CD4-positive, alpha-beta memory T cell (primary cell): Measurements from ENCODE around the gene HILPDA. TPM values are rescaled to one million over a fixed set of nuclear protein-coding genes. Genes with fewer than 3 reads are reported as not detected.

Source experiments
- CTCF ChIA-PET: fragments of 350-600 bp; sonication (Branson Sonifier 250); formaldehyde crosslinking; loops from one replicate; lab custom pipeline; 2021; ENCODE audit warnings: inconsistent platforms; ENCODE audit not compliant: partially characterized antibody; lab: Charles Lee
- POLR2A ChIA-PET: fragments of 350-600 bp; sonication (Branson Sonifier 250); formaldehyde crosslinking; loops from one replicate; lab custom pipeline; 2021; ENCODE audit not compliant: partially characterized antibody; lab: Charles Lee
- DNase-seq, 5 donors: peaks; one replicate each; pipeline versions ENCODE4 v3.0.0 to v3.0.0-alpha.2; 2020 to 2022; ENCODE audit warnings: mixed read lengths in 1 of 5
- H3K27ac ChIP-seq: one replicate; pipeline ENCODE4 v1.7.0; 2013; ENCODE audit warnings: low read depth, low read length
- H3K27me3 ChIP-seq: 2 replicates; pipeline ENCODE4 v1.7.0; 2013; ENCODE audit warnings: mild to moderate bottlenecking, low read length, moderate library complexity; ENCODE audit not compliant: insufficient read depth
- H3K36me3 ChIP-seq: 2 replicates; pipeline ENCODE4 v1.7.0; 2013; ENCODE audit warnings: mild to moderate bottlenecking, low read length, moderate library complexity; ENCODE audit not compliant: insufficient read depth
- H3K4me1 ChIP-seq: 2 replicates; pipeline ENCODE4 v1.7.0; 2013; ENCODE audit warnings: mild to moderate bottlenecking, low read length, moderate library complexity; ENCODE audit not compliant: insufficient read depth
- H3K4me3 ChIP-seq, 2 donors: one replicate each; pipeline ENCODE4 v1.7.0; 2013; ENCODE audit warnings: low read length in 2 of 2, mild to moderate bottlenecking in 1 of 2
- H3K9me3 ChIP-seq, 2 donors: one replicate each; pipeline ENCODE4 v1.7.0; 2013; ENCODE audit warnings: low read length in 2 of 2, control low read depth in 1 of 2; ENCODE audit not compliant: control insufficient read depth in 1 of 2
- H3K27ac Mint-ChIP-seq, 7 donors: one replicate each; pipeline ENCODE4 v1.8.0; 2020 to 2021; ENCODE audit warnings: mixed read lengths in 7 of 7, mild to moderate bottlenecking in 6 of 7, inconsistent platforms in 3 of 7, moderate library complexity in 3 of 7
- H3K27me3 Mint-ChIP-seq, 2 donors: one replicate each; pipeline ENCODE4 v1.8.0; 2020 to 2021; ENCODE audit warnings: mixed read lengths in 2 of 2
- H3K36me3 Mint-ChIP-seq, 2 donors: one replicate each; pipeline ENCODE4 v1.8.0; 2020 to 2021; ENCODE audit warnings: mixed read lengths in 2 of 2, inconsistent platforms in 1 of 2, mild to moderate bottlenecking in 1 of 2
- H3K4me1 Mint-ChIP-seq, 4 donors: one replicate each; pipeline ENCODE4 v1.8.0; 2020 to 2021; ENCODE audit warnings: mixed read lengths in 4 of 4, mild to moderate bottlenecking in 1 of 4
- H3K4me3 Mint-ChIP-seq, 8 donors: one replicate each; pipeline ENCODE4 v1.8.0; 2020 to 2021; ENCODE audit warnings: mixed read lengths in 8 of 8, mild to moderate bottlenecking in 7 of 8, moderate library complexity in 6 of 8, inconsistent platforms in 3 of 8
- H3K9me3 Mint-ChIP-seq, 8 donors: one replicate each; pipeline ENCODE4 v1.8.0; 2020 to 2021; ENCODE audit warnings: mixed read lengths in 8 of 8, mild to moderate bottlenecking in 5 of 8, inconsistent platforms in 3 of 8, moderate library complexity in 1 of 8
- intact Hi-C: fragments of 100-400 bp; cut with micrococcal nuclease; formaldehyde crosslinking; loops from one replicate; pipeline ENCODE4 v1.15.1; 2023
- polyA plus RNA-seq, 2 donors: library from polyadenylated mRNA; unstranded; fragments of 300-500 nt; fragmentation: Illumina TruSeq; gene quantifications; one replicate each; pipeline ENCODE4 v1.2.3, GENCODE V29; 2021
- total RNA-seq, 2 experiments: library from RNA; stranded (reverse); gene quantifications; one replicate each; pipeline ENCODE4 v1.2.3, GENCODE V29; 2021

Gene HILPDA
- total and polyA plus RNA-seq, 4 experiments from 2014 or later: 2.4 to 4.5 (median 3.6) TPM

GRCh38 chr7:128421384-128421783 lies 34.3 kb upstream of the HILPDA start:
- H3K4me3 Mint-ChIP-seq: no peak overlapping the region
- peaks cover 0 to 3% of the 10 kb centered on the region in 2 donors for H3K27me3 Mint-ChIP-seq
- Histone ChIP-seq H3K4me1 (no peaks in the 10 kb centered on the region), H3K9me3 (no peaks in the 10 kb centered on the region), H3K36me3 (no peaks in the 10 kb centered on the region), H3K4me3 (no peak overlapping the region), H3K27me3 (no peaks in the 10 kb centered on the region), H3K27ac (no peak overlapping the region)
- intact Hi-C loops: no loop called here
- H3K4me1 Mint-ChIP-seq: peaks cover 0 to 1% (median 0%) of the 10 kb centered on the region in 4 donors
- peaks cover 0 to 2% (median 0%) of the 10 kb centered on the region in 8 donors for H3K9me3 Mint-ChIP-seq
- no peaks in the 10 kb centered on the region for H3K36me3 Mint-ChIP-seq
- H3K27ac Mint-ChIP-seq: no peak overlapping the region
- DNase-seq: no peak
- ChIA-PET CTCF (interaction anchor here (10.0 kb wide), 1 partner anchor 16 kb away, joined by 475 read pairs; the partner anchor contains the start of gene IMPDH1), POLR2A (interaction anchor here (1.2 kb wide), 1 partner anchor 11 kb away, joined by 3 read pairs; no protein-coding TSS in a partner anchor)

GRCh38 chr7:128422037-128422436 lies 33.6 kb upstream of the HILPDA start:
- H3K27me3 ChIP-seq: no peaks in the 10 kb centered on the region
- Mint-ChIP-seq H3K4me1 (peaks cover 0 to 1% (median 0%) of the 10 kb centered on the region in 4 donors), H3K27ac (no peak overlapping the region), H3K27me3 (peaks cover 0 to 3% of the 10 kb centered on the region in 2 donors), H3K36me3 (no peaks in the 10 kb centered on the region), H3K9me3 (peaks cover 0 to 2% (median 0%) of the 10 kb centered on the region in 8 donors), H3K4me3 (no peak overlapping the region)
- H3K36me3 ChIP-seq: no peaks in the 10 kb centered on the region
- ChIA-PET CTCF (interaction anchor here (10.0 to 10.7 kb wide), 2 partner anchors 17 to 39 kb away, joined by 469 to 475 read pairs; partner anchors contain the start of gene IMPDH1), POLR2A (no interaction called here)
- intact Hi-C loops: no loop called here
- H3K9me3 ChIP-seq: no peaks in the 10 kb centered on the region
- no peak for DNase-seq
- no peaks in the 10 kb centered on the region for H3K4me1 ChIP-seq
- H3K27ac ChIP-seq: no peak overlapping the region
- no peak overlapping the region for H3K4me3 ChIP-seq

- Histone ChIP-seq H3K4me1 (no peaks in the 10 kb centered on the region), H3K27ac (no peak overlapping the region), H3K4me3 (no peak overlapping the region), H3K27me3 (no peaks in the 10 kb centered on the region), H3K36me3 (no peaks in the 10 kb centered on the region), H3K9me3 (no peaks in the 10 kb centered on the region)
- H3K9me3 Mint-ChIP-seq: peaks cover 0 to 2% (median 0%) of the 10 kb centered on the region in 8 donors
- H3K27me3 Mint-ChIP-seq: peaks cover 0 to 3% of the 10 kb centered on the region in 2 donors
- H3K4me3 Mint-ChIP-seq: no peak overlapping the region
- POLR2A ChIA-PET: no interaction called here
- H3K36me3 Mint-ChIP-seq: no peaks in the 10 kb centered on the region
- H3K4me1 Mint-ChIP-seq: peaks cover 0 to 1% (median 0%) of the 10 kb centered on the region in 4 donors
- intact Hi-C loops: no loop called here
- no peak overlapping the region for H3K27ac Mint-ChIP-seq
- DNase-seq: no peak
- CTCF ChIA-PET: interaction anchor here (1.4 to 10.7 kb wide), 4 partner anchors 18 to 38 kb away, joined by 4 to 475 read pairs (median 272); partner anchors contain the start of genes HILPDA and IMPDH1
Observed at GRCh38 chr7:128422842-128423241, 32.8 kb upstream of the HILPDA start.

- H3K27me3 ChIP-seq: no peaks in the 10 kb centered on the region
- DNase-seq: no peak
Observed at GRCh38 chr7:128424686-128425275, 30.9 kb upstream of the HILPDA start.

GRCh38 chr7:128425850-128426249 lies 29.8 kb upstream of the HILPDA start:
- ChIA-PET POLR2A (interaction anchor here (1.1 to 2.3 kb wide), 5 partner anchors 15 to 82 kb away, joined by 4 to 7 read pairs (median 5); partner anchors contain the start of genes HILPDA, IMPDH1 and RBM28), CTCF (interaction anchor here (0.7 to 10.7 kb wide), 23 partner anchors 9 to 457 kb away, joined by 3 to 475 read pairs (median 10); partner anchors contain the start of genes HILPDA, IMPDH1, METTL2B and RBM28)
- Mint-ChIP-seq H3K4me1 (peaks cover 0 to 1% (median 0%) of the 10 kb centered on the region in 4 donors), H3K9me3 (no peaks in the 10 kb centered on the region), H3K36me3 (no peaks in the 10 kb centered on the region), H3K4me3 (no peak overlapping the region), H3K27me3 (peaks cover 7 to 8% of the 10 kb centered on the region in 2 donors), H3K27ac (no peak overlapping the region)
- no peaks in the 10 kb centered on the region for H3K9me3 ChIP-seq
- no peaks in the 10 kb centered on the region for H3K36me3 ChIP-seq
- intact Hi-C loops: loop anchor here (1.0 to 5.0 kb wide), 3 partner anchors 28 to 79 kb away; no protein-coding TSS in a partner anchor
- no peak overlapping the region for H3K4me3 ChIP-seq
- DNase-seq: peak; percentile 67 to 80 (median 74)
- H3K27ac ChIP-seq: no peak overlapping the region
- H3K4me1 ChIP-seq: no peaks in the 10 kb centered on the region
- H3K27me3 ChIP-seq: no peaks in the 10 kb centered on the region

More at GRCh38 chr7:128424686-128425275, 30.9 kb upstream of the HILPDA start:
- Mint-ChIP-seq H3K9me3 (no peaks in the 10 kb centered on the region), H3K27me3 (peaks cover 7 to 8% of the 10 kb centered on the region in 2 donors), H3K27ac (no peak overlapping the region), H3K36me3 (no peaks in the 10 kb centered on the region), H3K4me1 (peaks cover 0 to 1% (median 0%) of the 10 kb centered on the region in 4 donors), H3K4me3 (no peak overlapping the region)
- intact Hi-C loops: loop anchor here (1.0 to 5.0 kb wide), 3 partner anchors 26 to 77 kb away; no protein-coding TSS in a partner anchor
- no peaks in the 10 kb centered on the region for H3K4me1 ChIP-seq
- ChIA-PET POLR2A (interaction anchor here (0.8 to 2.1 kb wide), 6 partner anchors 14 to 33 kb away, joined by 3 to 8 read pairs (median 5); partner anchors contain the start of genes HILPDA and IMPDH1), CTCF (interaction anchor here (0.6 to 10.7 kb wide), 18 partner anchors 8 to 1586 kb away, joined by 3 to 475 read pairs (median 9); partner anchors contain the start of genes HILPDA, IMPDH1 and RBM28)
- no peaks in the 10 kb centered on the region for H3K9me3 ChIP-seq
- H3K36me3 ChIP-seq: no peaks in the 10 kb centered on the region
- no peak overlapping the region for H3K27ac ChIP-seq
- no peak overlapping the region for H3K4me3 ChIP-seq

GRCh38 chr7:128427289-128427891 lies 28.3 kb upstream of the HILPDA start:
- H3K27me3 ChIP-seq: no peaks in the 10 kb centered on the region
- Mint-ChIP-seq H3K4me1 (peaks cover 0 to 1% (median 0%) of the 10 kb centered on the region in 4 donors), H3K4me3 (no peak overlapping the region), H3K36me3 (no peaks in the 10 kb centered on the region), H3K27me3 (peaks cover 7 to 8% of the 10 kb centered on the region in 2 donors), H3K27ac (no peak overlapping the region), H3K9me3 (no peaks in the 10 kb centered on the region)
- ChIA-PET CTCF (interaction anchor here (0.6 to 10.7 kb wide), 25 partner anchors 8 to 456 kb away, joined by 3 to 475 read pairs (median 6); partner anchors contain the start of genes HILPDA, IMPDH1, METTL2B and RBM28), POLR2A (interaction anchor here (1.0 to 2.9 kb wide), 4 partner anchors 17 to 33 kb away, joined by 4 to 27 read pairs (median 6); partner anchors contain the start of gene IMPDH1)
- no peaks in the 10 kb centered on the region for H3K36me3 ChIP-seq
- no peak overlapping the region for H3K27ac ChIP-seq
- H3K4me3 ChIP-seq: no peak overlapping the region
- DNase-seq: peak in 4 of 5 donors; percentile 42 to 57 (median 52)
- intact Hi-C loops: loop anchor here (1.0 to 5.0 kb wide), 3 partner anchors 17 to 40 kb away; no protein-coding TSS in a partner anchor
- H3K4me1 ChIP-seq: no peaks in the 10 kb centered on the region
- H3K9me3 ChIP-seq: no peaks in the 10 kb centered on the region
